Erythroblast (primary cell): ENCODE measurements around the gene LENEP.

Experiments used
- GATA1 ChIP-seq: IDR thresholded peaks from 2 replicates; pipeline ENCODE4 v1.6.1; 2011; ENCODE audit warnings: low read depth, mild to moderate bottlenecking, control low read depth, low read length, moderate library complexity
- POLR2A ChIP-seq: IDR thresholded peaks from 2 replicates; pipeline ENCODE4 v1.6.1; 2011; ENCODE audit warnings: mild to moderate bottlenecking, low read length

DNA sequence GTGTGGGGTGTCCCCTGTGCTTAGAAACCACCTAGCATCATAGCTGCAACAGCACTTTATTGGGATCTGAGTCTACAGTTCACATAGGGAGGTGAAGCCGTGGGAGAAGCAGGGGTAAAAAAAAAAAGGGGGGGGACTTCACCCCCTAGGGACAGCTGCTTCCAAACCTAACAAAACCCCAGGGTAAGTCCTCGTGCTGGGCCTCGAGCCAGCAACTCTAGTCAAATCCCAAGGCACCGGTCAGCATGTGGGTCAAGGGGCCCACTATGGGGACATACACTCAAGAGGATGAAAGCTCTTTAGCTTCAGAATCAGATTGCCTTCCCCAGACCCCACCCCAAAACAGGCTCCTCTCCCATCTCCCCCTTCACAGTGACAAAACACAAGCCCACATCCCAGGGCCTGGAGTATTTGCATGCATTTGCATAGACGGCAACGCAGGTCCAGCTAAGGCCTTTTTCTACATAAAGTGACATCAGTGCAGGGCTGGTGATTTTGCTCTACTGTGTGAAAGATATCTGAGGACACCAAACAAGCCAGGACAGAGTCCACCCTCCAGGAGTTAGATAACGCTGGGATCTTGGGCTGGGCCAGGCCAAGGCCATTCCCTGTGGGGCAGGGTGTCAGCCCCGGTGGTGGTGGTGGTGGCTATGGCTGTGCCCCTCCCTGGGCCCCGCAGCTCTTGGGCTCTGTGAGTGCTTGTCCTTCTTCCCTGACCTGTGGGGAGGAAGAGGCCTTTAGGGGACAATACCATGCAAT is 48.8 kb upstream of the LENEP start:
- TF ChIP-seq POLR2A, result no peak
- TF ChIP-seq GATA1, result no peak
